HUDEP-2 (cell line): Measurements from ENCODE around the gene ARHGAP22.

Source experiments
- DNase-seq, 76 experiments: peaks; one replicate each; lab custom pipeline; 2025; ENCODE audit not compliant: unreplicated experiment in 76 of 76; lab: John Stamatoyannopoulos, UW

Gene ARHGAP22

GRCh38 chr10:48501787-48502771, 102.8 kb downstream of the ARHGAP22 start:
- no peak for DNase-seq

GRCh38 chr10:48501226-48501625, 103.6 kb downstream of the ARHGAP22 start:
- no peak for DNase-seq

- no peak for DNase-seq
Observed at GRCh38 chr10:48500771-48501170, 104.1 kb downstream of the ARHGAP22 start.

GRCh38 chr10:48498940-48499510, 105.8 kb downstream of the ARHGAP22 start:
- no peak for DNase-seq

GRCh38 chr10:48497780-48498770, 106.8 kb downstream of the ARHGAP22 start:
- DNase-seq = no peak

GRCh38 chr10:48496831-48497779, 107.8 kb downstream of the ARHGAP22 start:
- DNase-seq = no peak

GRCh38 chr10:48496105-48496830, 108.6 kb downstream of the ARHGAP22 start:
- no peak for DNase-seq

GRCh38 chr10:48495282-48496045, 109.4 kb downstream of the ARHGAP22 start:
- no peak for DNase-seq

GRCh38 chr10:48494611-48495010, 110.3 kb downstream of the ARHGAP22 start:
- DNase-seq = no peak

- DNase-seq = no peak
Observed at GRCh38 chr10:48494073-48494472, 110.8 kb downstream of the ARHGAP22 start.

GRCh38 chr10:48493083-48493871, 111.6 kb downstream of the ARHGAP22 start:
- DNase-seq = peak in 54 of 76 experiments; percentile 5 to 74 (median 38)

GRCh38 chr10:48492201-48492600, 112.7 kb downstream of the ARHGAP22 start:
- no peak for DNase-seq

GRCh38 chr10:48491392-48492139, 113.3 kb downstream of the ARHGAP22 start:
- no peak for DNase-seq

GRCh38 chr10:48490946-48491345, 113.9 kb downstream of the ARHGAP22 start:
- DNase-seq = no peak

- DNase-seq = no peak
Observed at GRCh38 chr10:48490571-48490940, 114.3 kb downstream of the ARHGAP22 start.

GRCh38 chr10:48489099-48489498, 115.8 kb downstream of the ARHGAP22 start:
- DNase-seq = no peak

- no peak for DNase-seq
Observed at GRCh38 chr10:48487244-48487643, 117.6 kb downstream of the ARHGAP22 start.
